IPS-15b (cell line): Measurements from ENCODE around the gene POFUT2.

Experiments
- H3K27me3 ChIP-seq: one replicate; pipeline ENCODE4 v1.6.1; 2013; ENCODE audit warnings: low read length; ENCODE audit not compliant: control insufficient read depth, insufficient read depth
- H3K36me3 ChIP-seq: one replicate; pipeline ENCODE4 v1.6.1; 2013; ENCODE audit warnings: low read length; ENCODE audit not compliant: control insufficient read depth, insufficient read depth
- H3K4me1 ChIP-seq: one replicate; pipeline ENCODE4 v1.6.1; 2013; ENCODE audit warnings: mild to moderate bottlenecking, low read length; ENCODE audit not compliant: control insufficient read depth, insufficient read depth
- H3K4me3 ChIP-seq: one replicate; pipeline ENCODE4 v1.5.1; 2013; ENCODE audit warnings: low read depth, low read length
- H3K9ac ChIP-seq: one replicate; pipeline ENCODE4 v1.6.1; 2013; ENCODE audit warnings: low read depth, mild to moderate bottlenecking, low read length
- H3K9me3 ChIP-seq: one replicate; pipeline ENCODE4 v1.6.1; 2013; ENCODE audit warnings: mild to moderate bottlenecking, low read length; ENCODE audit not compliant: control insufficient read depth, insufficient read depth

POFUT2 gene

GRCh38 chr21:45306832-45307571 lies 19.3 kb upstream of the POFUT2 start:
- Histone ChIP-seq H3K4me3 (no peak overlapping the region), H3K9ac (no peak overlapping the region), H3K4me1 (no peaks in the 10 kb centered on the region), H3K9me3 (no peaks in the 10 kb centered on the region), H3K36me3 (no peaks in the 10 kb centered on the region), H3K27me3 (no peaks in the 10 kb centered on the region)

- Histone ChIP-seq H3K27me3 (no peaks in the 10 kb centered on the region), H3K4me1 (no peaks in the 10 kb centered on the region), H3K4me3 (no peak overlapping the region), H3K9ac (no peak overlapping the region), H3K36me3 (no peaks in the 10 kb centered on the region), H3K9me3 (no peaks in the 10 kb centered on the region)
Measured at GRCh38 chr21:45306453-45306831, 18.7 kb upstream of the POFUT2 start.

- no peaks in the 10 kb centered on the region for H3K27me3 ChIP-seq
- H3K9ac ChIP-seq: no peak overlapping the region
- no peaks in the 10 kb centered on the region for H3K9me3 ChIP-seq
- no peaks in the 10 kb centered on the region for H3K36me3 ChIP-seq
- no peaks in the 10 kb centered on the region for H3K4me1 ChIP-seq
- H3K4me3 ChIP-seq: no peak overlapping the region
Measured at GRCh38 chr21:45305836-45306235, 18.1 kb upstream of the POFUT2 start.

- H3K4me3 ChIP-seq: no peak overlapping the region
- H3K9ac ChIP-seq: no peak overlapping the region
- no peaks in the 10 kb centered on the region for H3K36me3 ChIP-seq
- H3K27me3 ChIP-seq: no peaks in the 10 kb centered on the region
- no peaks in the 10 kb centered on the region for H3K9me3 ChIP-seq
- no peaks in the 10 kb centered on the region for H3K4me1 ChIP-seq
Measured at GRCh38 chr21:45304945-45305344, 17.2 kb upstream of the POFUT2 start.

GRCh38 chr21:45304476-45304830 lies 16.8 kb upstream of the POFUT2 start:
- H3K4me1 ChIP-seq: no peaks in the 10 kb centered on the region
- no peaks in the 10 kb centered on the region for H3K27me3 ChIP-seq
- H3K9me3 ChIP-seq: no peaks in the 10 kb centered on the region
- H3K9ac ChIP-seq: no peak overlapping the region
- no peaks in the 10 kb centered on the region for H3K36me3 ChIP-seq
- no peak overlapping the region for H3K4me3 ChIP-seq

- Histone ChIP-seq H3K9ac (no peak overlapping the region), H3K27me3 (no peaks in the 10 kb centered on the region), H3K9me3 (no peaks in the 10 kb centered on the region), H3K4me1 (no peaks in the 10 kb centered on the region), H3K36me3 (no peaks in the 10 kb centered on the region), H3K4me3 (no peak overlapping the region)
Measured at GRCh38 chr21:45303751-45304475, 16.2 kb upstream of the POFUT2 start.

GRCh38 chr21:45303091-45303615 lies 15.5 kb upstream of the POFUT2 start:
- Histone ChIP-seq H3K9ac (no peak overlapping the region), H3K9me3 (no peaks in the 10 kb centered on the region), H3K4me3 (no peak overlapping the region), H3K36me3 (no peaks in the 10 kb centered on the region), H3K4me1 (no peaks in the 10 kb centered on the region), H3K27me3 (no peaks in the 10 kb centered on the region)

- Histone ChIP-seq H3K9me3 (no peaks in the 10 kb centered on the region), H3K9ac (no peak overlapping the region), H3K36me3 (no peaks in the 10 kb centered on the region), H3K4me3 (no peak overlapping the region), H3K27me3 (no peaks in the 10 kb centered on the region), H3K4me1 (no peaks in the 10 kb centered on the region)
Measured at GRCh38 chr21:45302082-45303061, 14.7 kb upstream of the POFUT2 start.

- Histone ChIP-seq H3K4me1 (no peaks in the 10 kb centered on the region), H3K9me3 (no peaks in the 10 kb centered on the region), H3K4me3 (no peak overlapping the region), H3K27me3 (no peaks in the 10 kb centered on the region), H3K9ac (no peak overlapping the region), H3K36me3 (no peaks in the 10 kb centered on the region)
Measured at GRCh38 chr21:45301521-45302081, 13.9 kb upstream of the POFUT2 start.

GRCh38 chr21:45300786-45301520 lies 13.3 kb upstream of the POFUT2 start:
- Histone ChIP-seq H3K27me3 (no peaks in the 10 kb centered on the region), H3K4me3 (no peak overlapping the region), H3K9ac (no peak overlapping the region), H3K36me3 (no peaks in the 10 kb centered on the region), H3K9me3 (no peaks in the 10 kb centered on the region), H3K4me1 (no peaks in the 10 kb centered on the region)
